ENCODE data around the gene TGM1.

The TGM1 gene

GRCh38 chr14:24271134-24271833, 8.3 kb upstream of the TGM1 start, which contains the start of gene RABGGTA:
Gene RABGGTA, minus strand, starts transcription at chr14:24271597. Its CDS starts 482 bp downstream, at chr14:24271115.
- peak; percentile 89 for DNase-seq (ENCODE audit: low read depth)

DNA sequence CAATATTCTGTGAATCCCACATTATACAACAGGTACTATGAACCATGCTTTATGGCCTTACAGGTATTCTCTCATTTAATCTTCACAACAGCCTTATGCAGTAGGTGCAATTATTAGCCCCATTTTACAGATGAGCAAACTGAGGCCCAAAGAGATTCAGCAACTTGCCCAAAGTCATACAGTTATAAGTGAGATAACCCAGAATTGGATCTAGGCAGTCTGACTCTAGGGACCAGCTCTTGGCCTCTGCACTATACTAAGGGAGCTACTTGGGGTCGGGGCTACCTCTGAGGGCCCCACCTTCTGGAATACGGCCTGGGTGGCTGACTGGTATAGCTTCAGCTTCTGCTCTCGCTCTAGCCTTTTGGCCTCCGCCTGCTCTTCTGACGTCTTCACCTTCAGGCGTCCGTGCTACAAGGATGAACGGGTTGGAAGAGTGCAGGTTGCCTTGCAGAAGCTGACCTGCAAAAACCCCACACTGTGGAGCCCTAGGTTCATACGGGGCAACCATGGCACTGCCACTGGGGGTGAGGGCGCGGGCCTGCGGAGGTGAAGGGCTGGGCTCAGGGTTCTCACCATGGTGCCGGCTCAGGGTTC, 7.7 kb upstream of the TGM1 start:
- no peak for DNase-seq (ENCODE audit: low read depth)

- DNase-seq (ENCODE audit: low read depth), result no peak
Measured at GRCh38 chr14:24269910-24270536, 7.0 kb upstream of the TGM1 start.

DNA sequence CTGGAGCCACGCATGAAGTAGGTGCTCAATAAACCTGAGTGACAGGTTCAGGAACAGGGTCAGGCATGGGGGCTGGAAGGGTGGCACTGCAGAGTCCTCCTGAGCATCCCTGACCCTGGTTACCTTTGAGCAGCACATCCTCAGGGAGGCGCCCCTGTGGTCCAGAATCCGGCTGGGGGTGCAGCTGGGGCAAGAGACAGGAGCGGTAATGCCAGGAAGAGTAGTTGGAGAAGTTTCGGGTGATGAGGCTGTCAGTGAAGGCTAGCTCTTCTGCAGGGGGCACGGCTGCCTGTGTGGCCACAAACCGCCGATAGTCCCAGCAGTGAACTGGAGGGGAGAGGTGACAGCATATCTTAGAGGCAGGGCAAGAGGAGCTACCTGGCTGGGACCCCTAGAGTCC, 6.4 kb upstream of the TGM1 start:
- no peak for DNase-seq (ENCODE audit: low read depth)

DNA sequence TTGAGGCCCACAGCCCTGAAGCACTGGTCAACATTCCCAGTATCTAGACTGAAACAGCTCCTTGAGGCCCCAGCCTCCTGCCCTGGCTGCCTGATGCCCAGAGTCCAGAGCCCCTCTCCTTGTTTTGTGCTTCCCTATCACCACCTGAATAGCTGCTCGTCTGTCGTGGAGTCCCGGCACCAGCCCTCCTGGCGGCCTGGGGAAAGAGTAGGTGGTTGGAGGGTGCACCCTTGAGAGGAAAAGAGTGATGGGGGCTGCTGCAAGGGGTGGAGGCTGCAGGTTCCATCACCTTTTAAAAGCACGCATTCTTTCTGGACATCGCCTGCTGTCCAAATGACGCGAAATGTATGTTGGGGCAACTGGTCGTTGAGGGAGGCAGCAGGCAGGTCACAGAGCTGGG, 5.2 kb upstream of the TGM1 start:
- no peak for DNase-seq (ENCODE audit: low read depth)

GRCh38 chr14:24267516-24267915, 4.5 kb upstream of the TGM1 start:
- DNase-seq (ENCODE audit: low read depth), result no peak

DNA sequence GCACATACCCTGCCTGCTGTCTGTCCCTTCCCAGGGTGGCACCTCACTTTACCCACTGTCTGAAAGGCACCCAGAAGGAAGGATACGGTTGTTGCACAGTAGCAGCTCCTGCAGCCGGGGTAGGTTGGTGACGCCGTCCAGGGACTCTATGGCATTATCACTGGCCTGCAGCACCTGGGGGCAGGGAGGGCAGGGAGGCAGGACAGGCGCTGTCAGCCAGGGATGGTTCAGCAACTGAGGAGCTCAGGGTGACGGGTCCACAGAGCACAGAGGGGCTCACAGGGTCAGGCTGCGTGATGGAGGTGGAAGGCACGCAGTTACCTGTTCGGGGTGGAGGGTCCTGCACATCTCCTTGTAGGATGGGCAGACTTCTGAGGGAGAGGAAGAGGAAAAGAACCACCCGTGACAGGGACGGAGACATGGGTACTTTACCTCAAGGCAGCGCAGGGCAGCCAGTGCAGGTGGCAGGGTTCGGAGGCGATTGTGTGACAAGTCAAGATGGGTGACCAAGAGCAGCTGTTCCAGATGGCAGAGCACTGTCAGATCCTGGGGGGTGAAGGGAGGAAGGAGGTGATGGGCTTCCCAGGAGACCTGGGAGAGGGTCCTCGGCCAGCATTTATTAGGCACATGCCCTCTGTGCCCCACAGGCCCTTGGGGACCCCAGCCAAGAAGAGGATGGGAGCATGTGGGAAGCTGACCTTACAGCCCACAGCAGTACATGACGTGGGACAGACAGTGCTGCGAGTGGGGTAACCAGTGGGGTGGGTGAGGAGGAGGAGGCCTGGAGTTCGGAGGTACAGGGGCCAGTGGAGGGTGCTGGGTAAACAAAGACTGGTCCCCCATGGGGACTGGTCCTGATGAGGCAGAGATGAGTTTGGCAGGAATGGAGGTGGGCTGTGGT, 3.6 kb upstream of the TGM1 start:
- no peak for DNase-seq (ENCODE audit: low read depth)

DNA sequence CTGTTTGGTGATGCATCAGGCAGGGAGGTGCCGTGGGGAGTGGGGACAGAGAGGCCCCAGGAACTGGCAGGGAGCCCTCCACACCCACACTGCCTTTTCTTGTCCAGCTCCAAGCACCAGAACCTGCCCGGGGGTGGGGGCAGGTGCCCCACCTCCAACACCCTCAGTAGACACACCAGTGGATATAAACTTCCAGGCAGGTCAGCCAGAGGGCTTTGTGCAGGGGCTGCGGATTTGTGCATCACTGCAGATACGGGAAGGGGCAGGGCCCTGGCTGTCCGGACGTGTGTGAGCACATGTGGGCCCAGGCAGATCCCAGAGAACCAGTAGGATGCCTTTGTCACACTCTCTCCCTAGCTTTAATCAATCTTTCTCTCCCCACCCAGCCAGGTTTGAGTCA, 1.3 kb upstream of the TGM1 start:
- DNase-seq (ENCODE audit: low read depth), result no peak

DNA sequence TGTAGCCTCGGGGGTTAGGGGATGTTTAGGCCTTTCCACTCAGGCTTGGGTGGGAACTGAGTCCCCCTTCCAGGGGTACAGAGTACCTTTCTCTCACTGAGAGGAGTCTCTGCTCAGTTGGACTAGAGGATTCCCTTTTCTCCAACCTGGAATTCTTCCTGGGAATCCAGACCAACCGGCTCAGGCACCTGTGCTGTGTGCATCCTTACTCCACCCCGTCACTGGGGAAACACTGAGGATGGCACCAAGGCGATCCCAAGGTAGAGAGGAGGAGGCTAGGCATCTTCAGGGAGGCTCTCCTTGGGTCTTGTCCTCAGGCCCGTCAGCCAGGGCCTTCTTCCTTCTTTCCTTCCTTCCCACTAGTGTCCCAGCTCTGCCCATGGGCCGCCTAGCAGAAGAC, 871 bp upstream of the TGM1 start:
- no peak for DNase-seq (ENCODE audit: low read depth)

GRCh38 chr14:24261969-24262327, 1.0 kb downstream of the TGM1 start:
- DNase-seq (ENCODE audit: low read depth), result no peak

- no peak for DNase-seq (ENCODE audit: low read depth)
Measured at GRCh38 chr14:24261256-24261968, 1.6 kb downstream of the TGM1 start.

- DNase-seq (ENCODE audit: low read depth), result no peak
Measured at GRCh38 chr14:24260780-24261157, 2.2 kb downstream of the TGM1 start.

DNA sequence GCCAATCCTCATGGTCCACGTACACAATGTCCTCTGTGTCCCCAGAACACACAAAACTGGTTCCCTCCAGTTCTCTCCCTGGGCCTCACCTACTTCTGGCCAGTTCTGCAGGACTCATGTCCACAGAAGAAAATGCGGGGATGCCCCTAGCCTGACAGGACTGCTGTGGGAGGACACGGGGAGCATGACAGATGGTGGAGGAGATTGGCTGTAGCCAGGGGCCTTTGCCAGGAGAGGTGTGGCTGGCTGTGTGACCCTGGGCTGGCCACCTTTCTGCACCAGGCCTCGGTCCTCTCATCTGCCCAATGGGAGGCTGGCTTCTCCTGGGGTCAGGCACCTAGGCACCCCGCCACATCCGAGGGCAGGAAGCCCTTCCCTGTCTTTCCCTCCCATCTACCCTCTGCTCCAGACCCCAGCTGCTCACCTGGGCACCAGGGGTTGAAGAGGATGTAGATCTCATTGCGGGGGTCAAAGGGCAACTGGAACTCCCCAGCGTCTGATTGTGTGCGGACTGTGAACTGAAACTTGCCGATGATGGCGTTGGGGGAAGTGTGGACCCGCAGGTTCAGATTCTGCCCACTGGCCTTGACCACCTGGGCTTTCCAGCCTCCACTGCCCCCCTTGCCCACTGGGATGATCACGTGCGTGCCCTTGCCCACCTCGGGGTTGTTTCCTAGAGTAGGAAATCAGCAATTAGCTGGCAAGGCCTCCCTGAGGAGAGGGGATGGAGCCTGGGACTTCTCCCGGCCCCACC, 2.8 kb downstream of the TGM1 start:
- no peak for DNase-seq (ENCODE audit: low read depth)

DNA sequence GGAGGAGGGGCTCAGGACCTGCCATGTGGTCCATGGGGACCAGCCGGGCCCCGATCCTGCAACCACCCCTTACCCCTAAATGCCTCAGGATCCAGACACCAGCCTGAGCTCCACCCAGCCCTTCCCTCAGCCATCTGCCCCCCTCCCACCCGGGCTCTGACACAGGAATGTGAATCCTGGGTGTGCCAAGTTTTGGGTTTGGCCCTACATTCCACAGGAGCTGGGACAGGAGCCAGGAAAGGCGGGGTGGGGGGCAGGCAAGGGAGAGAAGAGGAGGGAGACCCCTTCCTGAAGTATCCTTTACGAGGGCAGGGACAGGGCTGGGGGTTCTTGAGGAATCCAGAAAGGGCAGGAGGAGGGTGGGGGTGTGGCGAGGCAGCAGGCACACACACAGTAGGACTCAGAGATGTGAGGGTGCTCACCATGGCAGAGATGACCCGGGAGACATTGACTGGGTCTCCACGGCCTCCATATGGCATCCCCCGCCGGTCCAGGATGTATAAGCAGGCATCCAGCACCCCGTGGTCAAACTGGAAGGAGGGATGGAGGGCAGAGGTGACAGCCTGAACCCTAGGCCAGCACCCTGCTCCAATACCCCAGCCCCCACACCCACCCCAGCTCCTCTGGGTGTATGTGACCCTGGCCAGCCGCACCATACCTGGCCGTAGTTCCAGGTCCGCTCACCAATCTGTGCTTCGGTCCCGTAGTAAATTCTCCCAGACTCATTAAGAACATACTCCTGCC, 3.5 kb downstream of the TGM1 start:
- DNase-seq (ENCODE audit: low read depth), result no peak

GRCh38 chr14:24258548-24259265, 4.3 kb downstream of the TGM1 start:
- no peak for DNase-seq (ENCODE audit: low read depth)

- DNase-seq (ENCODE audit: low read depth), result no peak
Measured at GRCh38 chr14:24258119-24258518, 4.9 kb downstream of the TGM1 start.

- DNase-seq (ENCODE audit: low read depth), result no peak
Measured at GRCh38 chr14:24256960-24257359, 6.0 kb downstream of the TGM1 start.

DNA sequence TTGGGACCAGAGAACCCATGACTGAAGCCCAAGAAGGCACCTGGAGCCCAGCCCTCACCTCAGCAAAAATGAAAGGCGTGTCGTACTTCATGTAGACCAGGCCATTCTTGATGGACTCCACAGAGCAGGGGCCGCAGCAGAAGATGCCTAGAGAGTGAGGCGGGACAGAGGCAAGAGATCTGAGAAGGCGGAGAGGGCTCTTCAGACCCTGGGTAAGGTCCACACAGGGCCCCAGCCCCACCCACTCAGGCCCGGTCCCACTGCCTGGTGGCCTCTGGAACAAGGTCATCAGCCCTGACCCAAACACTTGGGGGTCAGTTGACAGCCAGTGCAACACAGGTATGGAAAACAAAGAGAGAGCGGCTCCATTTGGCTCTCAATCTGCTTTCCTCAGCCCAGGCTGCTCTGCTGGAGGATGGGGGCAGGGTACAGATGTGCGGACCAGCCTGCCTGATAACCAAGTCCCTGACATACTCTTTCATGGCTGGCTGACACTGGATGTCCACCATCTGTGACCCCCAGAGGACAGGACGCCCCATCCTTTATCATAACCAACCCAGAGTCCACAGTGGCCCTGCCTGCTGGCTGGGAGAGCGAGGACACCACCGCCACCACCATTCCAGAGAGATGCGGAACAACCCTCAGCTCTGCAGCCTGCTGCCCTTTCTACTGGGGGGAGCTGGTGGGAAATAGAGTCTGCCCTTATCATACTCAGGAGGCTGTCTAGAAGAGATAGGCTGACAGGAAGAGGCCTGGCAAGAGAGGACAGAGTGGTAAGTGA, 6.9 kb downstream of the TGM1 start:
- DNase-seq (ENCODE audit: low read depth), result no peak

GRCh38 chr14:24255438-24255837, 7.5 kb downstream of the TGM1 start:
- no peak for DNase-seq (ENCODE audit: low read depth)
